HG03520 (cell line): ENCODE measurements around the gene ACTR10.

Experiments
- ATAC-seq: cut with Tn5 transposase; IDR thresholded peaks from one replicate; pipeline ENCODE4 v1.9.1; 2021; ENCODE audit warnings: mild to moderate bottlenecking, moderate library complexity; ENCODE audit not compliant: unreplicated experiment

ACTR10 gene

GRCh38 chr14:58199726-58200479, at the start of gene ACTR10:
Gene ACTR10, plus strand, starts transcription at chr14:58200149. Its CDS starts 69 bp downstream, at chr14:58200218.
- peak; percentile 90 for ATAC-seq

GRCh38 chr14:58150243-58150805, 49.6 kb upstream of the ACTR10 start:
- ATAC-seq: no peak

GRCh38 chr14:58151133-58152013, 48.6 kb upstream of the ACTR10 start:
- ATAC-seq: peak; percentile 34

- ATAC-seq: peak; percentile 93
Observed at GRCh38 chr14:58152014-58152857, 47.7 kb upstream of the ACTR10 start, which contains the start of gene ARMH4. Gene ARMH4, minus strand, starts transcription at chr14:58152213. Its CDS starts 12,855 bp downstream, at chr14:58139358.

- ATAC-seq: no peak
Observed at GRCh38 chr14:58160561-58160960, 39.4 kb upstream of the ACTR10 start.

GRCh38 chr14:58166005-58166983, 33.7 kb upstream of the ACTR10 start:
- no peak for ATAC-seq

- no peak for ATAC-seq
Observed at GRCh38 chr14:58167057-58167456, 32.9 kb upstream of the ACTR10 start.

- no peak for ATAC-seq
Observed at GRCh38 chr14:58167891-58168290, 32.1 kb upstream of the ACTR10 start.

GRCh38 chr14:58171090-58171489, 28.9 kb upstream of the ACTR10 start:
- ATAC-seq: peak; percentile 97

GRCh38 chr14:58177125-58177524, 22.8 kb upstream of the ACTR10 start:
- ATAC-seq: no peak

- ATAC-seq: no peak
Observed at GRCh38 chr14:58189176-58189575, 10.8 kb upstream of the ACTR10 start.

GRCh38 chr14:58191763-58192601, 8.0 kb upstream of the ACTR10 start:
- ATAC-seq: no peak

GRCh38 chr14:58193542-58193941, 6.4 kb upstream of the ACTR10 start:
- ATAC-seq: no peak

GRCh38 chr14:58196198-58196597, 3.8 kb upstream of the ACTR10 start:
- no peak for ATAC-seq

GRCh38 chr14:58198086-58198485, 1.9 kb upstream of the ACTR10 start:
- ATAC-seq: no peak

- peak; percentile 11 for ATAC-seq
Observed at GRCh38 chr14:58200480-58200841, 512 bp downstream of the ACTR10 start.

- no peak for ATAC-seq
Observed at GRCh38 chr14:58200846-58201245, 897 bp downstream of the ACTR10 start.

- ATAC-seq: no peak
Observed at GRCh38 chr14:58213176-58213575, 13.2 kb downstream of the ACTR10 start.
